Liver (tissue), 9 donors: ENCODE results near the gene SOX5. TPM values are rescaled to one million over a fixed set of nuclear protein-coding genes. Genes with fewer than 3 reads are reported as not detected.
"Not testable (repeated sequence)": the region's sequence is repeated elsewhere in the genome, so short reads cannot be mapped to it uniquely, and the experiment has no call there.

Experiments
- DNase-seq: peaks from one replicate; pipeline ENCODE4 v3.0.0-alpha.2; 2017; ENCODE audit warnings: low spot score
- H3K27ac ChIP-seq, 2 donors: one replicate each; pipeline ENCODE4 v1.7.0; 2013; ENCODE audit warnings: inconsistent platforms in 2 of 2, low read length in 2 of 2, control low read depth in 1 of 2, low read depth in 1 of 2, mild to moderate bottlenecking in 1 of 2
- H3K27me3 ChIP-seq, 4 donors: one replicate each; pipeline versions ENCODE4 v1.6.1 to v1.7.0; 2013; ENCODE audit warnings: low read length in 3 of 4, inconsistent platforms in 1 of 4, mild to moderate bottlenecking in 1 of 4, moderate library complexity in 1 of 4; ENCODE audit not compliant: control insufficient read depth in 4 of 4, insufficient read depth in 4 of 4
- H3K36me3 ChIP-seq, 4 donors: one replicate each; pipeline versions ENCODE4 v1.6.1 to v1.7.0; 2013; ENCODE audit warnings: low read length in 3 of 4, mild to moderate bottlenecking in 3 of 4, low read depth in 1 of 4, moderate library complexity in 1 of 4; ENCODE audit not compliant: control insufficient read depth in 4 of 4, insufficient read depth in 3 of 4
- H3K4me1 ChIP-seq, 4 donors: one replicate each; pipeline versions ENCODE4 v1.6.1 to v1.7.0; 2013; ENCODE audit warnings: low read length in 3 of 4, mild to moderate bottlenecking in 3 of 4, moderate library complexity in 1 of 4; ENCODE audit not compliant: control insufficient read depth in 4 of 4, insufficient read depth in 4 of 4
- H3K4me3 ChIP-seq, 3 donors: one replicate each; pipeline versions ENCODE4 v1.6.1 to v1.7.0; 2013; ENCODE audit warnings: low read length in 3 of 3, control low read depth in 1 of 3, low read depth in 1 of 3, mild to moderate bottlenecking in 1 of 3
- H3K9ac ChIP-seq, 2 donors: one replicate each; pipeline ENCODE4 v1.7.0; 2013; ENCODE audit warnings: low read length in 2 of 2, mild to moderate bottlenecking in 2 of 2, moderate library complexity in 2 of 2, control low read depth in 1 of 2, low read depth in 1 of 2
- H3K9me3 ChIP-seq, 4 donors: one replicate each; pipeline versions ENCODE4 v1.6.1 to v1.7.0; 2013; ENCODE audit warnings: low read length in 3 of 4; ENCODE audit not compliant: control insufficient read depth in 4 of 4
- EGR1 ChIP-seq, 2 donors: IDR thresholded peaks; 2 replicates each; pipeline ENCODE4 v1.6.1; 2016 to 2018; ENCODE audit warnings: antibody characterized with exemption in 2 of 2, low read depth in 2 of 2
- FOXA1 ChIP-seq: IDR thresholded peaks from 2 replicates; pipeline ENCODE4 v1.6.1; 2016; ENCODE audit warnings: antibody characterized with exemption
- FOXA2 ChIP-seq: IDR thresholded peaks from 2 replicates; pipeline ENCODE4 v1.6.1; 2016; ENCODE audit warnings: antibody characterized with exemption
- GABPA ChIP-seq, 2 donors: IDR thresholded peaks in 1 of 2; conservative IDR thresholded peaks in 1 of 2; 2 replicates each; pipeline ENCODE4 v1.6.1; 2016; ENCODE audit warnings: antibody characterized with exemption in 2 of 2, mild to moderate bottlenecking in 1 of 2, moderate library complexity in 1 of 2
- HNF4A ChIP-seq, 2 donors: conservative IDR thresholded peaks; 2 replicates each; pipeline ENCODE4 v1.6.1; 2016; ENCODE audit warnings: antibody characterized with exemption in 2 of 2, mild to moderate bottlenecking in 2 of 2
- HNF4G ChIP-seq: IDR thresholded peaks from 2 replicates; pipeline ENCODE4 v1.6.1; 2016; ENCODE audit warnings: antibody characterized with exemption
- JUND ChIP-seq, 2 donors: IDR thresholded peaks; 2 replicates each; pipeline ENCODE4 v1.6.1; 2016; ENCODE audit warnings: antibody characterized with exemption in 2 of 2
- MAX ChIP-seq: IDR thresholded peaks from 2 replicates; pipeline ENCODE4 v1.6.1; 2016; ENCODE audit warnings: antibody characterized with exemption
- NR2F2 ChIP-seq: IDR thresholded peaks from 2 replicates; pipeline ENCODE4 v1.6.1; 2016; ENCODE audit warnings: antibody characterized with exemption
- RAD21 ChIP-seq, 2 donors: IDR thresholded peaks; 2 replicates each; pipeline ENCODE4 v1.6.1; 2016; ENCODE audit warnings: antibody characterized with exemption in 2 of 2, mild to moderate bottlenecking in 2 of 2
- REST ChIP-seq: IDR thresholded peaks from 2 replicates; pipeline ENCODE4 v1.6.1; 2016; ENCODE audit warnings: antibody characterized with exemption, mild to moderate bottlenecking
- RXRA ChIP-seq, 2 donors: IDR thresholded peaks; 2 replicates each; pipeline ENCODE4 v1.6.1; 2017 to 2018; ENCODE audit warnings: antibody characterized with exemption in 2 of 2, mild to moderate bottlenecking in 1 of 2
- SP1 ChIP-seq: IDR thresholded peaks from 2 replicates; pipeline ENCODE4 v1.6.1; 2018; ENCODE audit warnings: antibody characterized with exemption, mild to moderate bottlenecking
- TAF1 ChIP-seq: conservative IDR thresholded peaks from 2 replicates; pipeline ENCODE4 v1.6.1; 2016; ENCODE audit warnings: antibody characterized with exemption, mild to moderate bottlenecking
- YY1 ChIP-seq: IDR thresholded peaks from 2 replicates; pipeline ENCODE4 v1.6.1; 2016; ENCODE audit warnings: antibody characterized with exemption, mild to moderate bottlenecking
- WGBS: extraction: QIAGEN DNeasy Blood & Tissue Kit; methylation state at CpG from one replicate; pipeline ENCODE4 v1.1.7; 2013; 5-methylcytosine and 5-hydroxymethylcytosine counted together
- polyA plus RNA-seq, 2 donors: library from polyadenylated mRNA; stranded (reverse) in 1 of 2; unstranded in 1 of 2; fragments of 200-250 nt in 1 of 2; fragments of >200 nt in 1 of 2; fragmentation: Nextera tagmentation in 1 of 2; extraction: Ambion mirVana in 1 of 2; gene quantifications; one replicate each; pipeline versions ENCODE4 v1.2.1 to v1.2.3, GENCODE V29; 2013 to 2015
- total RNA-seq, 2 donors: library from RNA; depleted of rRNA; stranded (reverse); fragments of >200 nt; gene quantifications; one replicate each; pipeline ENCODE4 v1.2.3, GENCODE V29; 2014
- TF ChIP-seq, protein P1 (sequence below): IDR thresholded peaks from 2 replicates; pipeline ENCODE4 v1.6.1; 2016; ENCODE audit warnings: antibody characterized with exemption
- TF ChIP-seq, protein P2 (sequence below): fragments of 150-350 bp; IDR thresholded peaks from 2 replicates; pipeline ENCODE4 v1.5.1; 2017; ENCODE audit warnings: improper control_type of control experiment, low read depth, low read length; ENCODE audit not compliant: missing input control
- TF ChIP-seq, protein P3 (sequence below): IDR thresholded peaks from 2 replicates; pipeline ENCODE4 v1.6.1; 2016; ENCODE audit warnings: antibody characterized with exemption
- donor health status: healthy.
- donor health status: healthy.
- donor health status: healthy.
- donor health status: healthy.
- donor health status: healthy.

SOX5 gene
- total and polyA plus RNA-seq, 4 donors, result 2.3 to 42.4 (median 12.3) TPM

DNA sequence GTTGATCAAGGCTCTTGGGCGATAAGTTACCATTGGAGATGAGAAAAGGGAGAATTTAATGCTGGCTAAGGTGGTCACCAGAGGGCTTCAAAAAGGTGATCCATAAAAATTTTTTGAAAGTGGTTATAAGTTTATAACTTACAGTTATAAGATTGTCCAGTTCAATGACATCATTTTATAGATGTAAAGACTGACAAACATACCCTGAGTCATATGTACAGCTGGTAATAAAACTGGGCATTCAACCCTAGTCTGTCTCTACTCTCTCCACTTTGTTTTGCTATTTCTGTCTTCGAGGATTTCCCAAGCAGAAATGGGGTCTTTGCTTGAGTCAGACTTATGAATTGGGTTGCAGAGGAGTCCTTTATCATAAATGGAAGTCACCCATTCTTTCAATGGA, 454.0 kb downstream of the SOX5 start:
- DNase-seq, result no peak
- peaks cover 0 to 2% (median 0%) of the 10 kb centered on the region in 4 donors for H3K9me3 ChIP-seq
- 85% methylated on average over 2 of the region's 2 CpGs for WGBS
- no peak overlapping the region for H3K9ac ChIP-seq
- no peak overlapping the region for H3K27ac ChIP-seq
- peaks cover 0 to 8% (median 0%) of the 10 kb centered on the region in 4 donors for H3K4me1 ChIP-seq
- no peak overlapping the region for H3K4me3 ChIP-seq
- no peaks in the 10 kb centered on the region for H3K36me3 ChIP-seq
- no peaks in the 10 kb centered on the region for H3K27me3 ChIP-seq
- no peak for TF ChIP-seq YY1
- TF ChIP-seq, protein P1, sequence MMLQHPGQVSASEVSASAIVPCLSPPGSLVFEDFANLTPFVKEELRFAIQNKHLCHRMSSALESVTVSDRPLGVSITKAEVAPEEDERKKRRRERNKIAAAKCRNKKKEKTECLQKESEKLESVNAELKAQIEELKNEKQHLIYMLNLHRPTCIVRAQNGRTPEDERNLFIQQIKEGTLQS, result no peak
- TF ChIP-seq RAD21 (IDR thresholded peaks at IDR 0.05), result no peak
- no peak for TF ChIP-seq MAX
- no peak for TF ChIP-seq SP1
- no peak for TF ChIP-seq TAF1
- no peak for TF ChIP-seq RXRA (IDR thresholded peaks at IDR 0.05)

DNA sequence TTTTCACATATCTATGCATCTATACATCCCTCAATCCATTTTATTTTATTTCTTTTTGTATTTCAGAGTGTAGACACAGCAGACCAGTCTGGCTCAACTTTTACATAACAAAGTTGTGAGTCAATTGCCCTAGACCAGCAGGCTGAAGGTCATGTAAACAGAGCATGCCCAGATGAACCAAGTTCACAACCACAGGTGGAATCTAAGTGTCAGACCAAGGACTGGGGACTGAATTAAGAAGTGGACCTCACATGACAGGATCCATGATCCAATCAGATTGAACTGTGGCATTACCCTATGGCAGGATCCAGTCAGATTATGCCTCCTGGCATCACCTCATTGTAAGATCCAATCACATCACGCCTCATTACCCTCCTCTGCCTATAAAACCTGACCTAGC, 455.8 kb downstream of the SOX5 start:
- peaks cover 0 to 2% (median 0%) of the 10 kb centered on the region in 4 donors for H3K9me3 ChIP-seq
- H3K27ac ChIP-seq, result no peak overlapping the region
- WGBS, result 80% methylated on average over 1 of the region's 1 CpG
- TF ChIP-seq, protein P2, sequence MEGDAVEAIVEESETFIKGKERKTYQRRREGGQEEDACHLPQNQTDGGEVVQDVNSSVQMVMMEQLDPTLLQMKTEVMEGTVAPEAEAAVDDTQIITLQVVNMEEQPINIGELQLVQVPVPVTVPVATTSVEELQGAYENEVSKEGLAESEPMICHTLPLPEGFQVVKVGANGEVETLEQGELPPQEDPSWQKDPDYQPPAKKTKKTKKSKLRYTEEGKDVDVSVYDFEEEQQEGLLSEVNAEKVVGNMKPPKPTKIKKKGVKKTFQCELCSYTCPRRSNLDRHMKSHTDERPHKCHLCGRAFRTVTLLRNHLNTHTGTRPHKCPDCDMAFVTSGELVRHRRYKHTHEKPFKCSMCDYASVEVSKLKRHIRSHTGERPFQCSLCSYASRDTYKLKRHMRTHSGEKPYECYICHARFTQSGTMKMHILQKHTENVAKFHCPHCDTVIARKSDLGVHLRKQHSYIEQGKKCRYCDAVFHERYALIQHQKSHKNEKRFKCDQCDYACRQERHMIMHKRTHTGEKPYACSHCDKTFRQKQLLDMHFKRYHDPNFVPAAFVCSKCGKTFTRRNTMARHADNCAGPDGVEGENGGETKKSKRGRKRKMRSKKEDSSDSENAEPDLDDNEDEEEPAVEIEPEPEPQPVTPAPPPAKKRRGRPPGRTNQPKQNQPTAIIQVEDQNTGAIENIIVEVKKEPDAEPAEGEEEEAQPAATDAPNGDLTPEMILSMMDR, result no peak
- peak in 1 of 2 donors; percentile 51 for TF ChIP-seq EGR1 (IDR thresholded peaks at IDR 0.05; ENCODE audit: low read depth in 2 of 2)
- TF ChIP-seq YY1, result no peak
- TF ChIP-seq, protein P1, result peak; percentile 72
- TF ChIP-seq HNF4A (conservative IDR thresholded peaks at IDR 0.05), result peak; percentile 88 to 89
- no peak for TF ChIP-seq NR2F2
- peak; percentile 89 for TF ChIP-seq FOXA2
- no peak for TF ChIP-seq TAF1
- TF ChIP-seq RAD21 (IDR thresholded peaks at IDR 0.05), result peak; percentile 15 to 19
- TF ChIP-seq RXRA (IDR thresholded peaks at IDR 0.05), result peak; percentile 80
- TF ChIP-seq SP1, result peak; percentile 61
- peak; percentile 63 for TF ChIP-seq FOXA1
- TF ChIP-seq JUND (IDR thresholded peaks at IDR 0.05), result peak; percentile 93 to 94
- TF ChIP-seq MAX, result no peak
- TF ChIP-seq, protein P3, sequence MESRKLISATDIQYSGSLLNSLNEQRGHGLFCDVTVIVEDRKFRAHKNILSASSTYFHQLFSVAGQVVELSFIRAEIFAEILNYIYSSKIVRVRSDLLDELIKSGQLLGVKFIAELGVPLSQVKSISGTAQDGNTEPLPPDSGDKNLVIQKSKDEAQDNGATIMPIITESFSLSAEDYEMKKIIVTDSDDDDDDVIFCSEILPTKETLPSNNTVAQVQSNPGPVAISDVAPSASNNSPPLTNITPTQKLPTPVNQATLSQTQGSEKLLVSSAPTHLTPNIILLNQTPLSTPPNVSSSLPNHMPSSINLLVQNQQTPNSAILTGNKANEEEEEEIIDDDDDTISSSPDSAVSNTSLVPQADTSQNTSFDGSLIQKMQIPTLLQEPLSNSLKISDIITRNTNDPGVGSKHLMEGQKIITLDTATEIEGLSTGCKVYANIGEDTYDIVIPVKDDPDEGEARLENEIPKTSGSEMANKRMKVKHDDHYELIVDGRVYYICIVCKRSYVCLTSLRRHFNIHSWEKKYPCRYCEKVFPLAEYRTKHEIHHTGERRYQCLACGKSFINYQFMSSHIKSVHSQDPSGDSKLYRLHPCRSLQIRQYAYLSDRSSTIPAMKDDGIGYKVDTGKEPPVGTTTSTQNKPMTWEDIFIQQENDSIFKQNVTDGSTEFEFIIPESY, result no peak
- no peak for TF ChIP-seq GABPA (IDR thresholded peaks at IDR 0.05 in 1 of 2, conservative IDR thresholded peaks at IDR 0.05 in 1 of 2)
- no peak for TF ChIP-seq REST
- peak; percentile 53 for TF ChIP-seq HNF4G
- H3K4me3 ChIP-seq, result no peak overlapping the region
- no peak overlapping the region for H3K9ac ChIP-seq
- H3K36me3 ChIP-seq, result no peaks in the 10 kb centered on the region
- no peaks in the 10 kb centered on the region for H3K27me3 ChIP-seq
- no peak for DNase-seq
- peaks cover 0 to 8% (median 0%) of the 10 kb centered on the region in 4 donors for H3K4me1 ChIP-seq

GRCh38 chr12:23491029-23491428, 458.4 kb downstream of the SOX5 start:
- H3K4me3 ChIP-seq, H3K27me3 ChIP-seq, H3K9me3 ChIP-seq, H3K4me1 ChIP-seq, H3K36me3 ChIP-seq, H3K9ac ChIP-seq, DNase-seq, H3K27ac ChIP-seq: not testable (repeated sequence)
- WGBS, result 90% methylated on average over 3 of the region's 3 CpGs
